GM23338 (cell line): ENCODE data around the gene TBC1D5. TPM values are rescaled to one million over a fixed set of nuclear protein-coding genes. Genes with fewer than 3 reads are reported as not detected.

Experiments used
- ATAC-seq: fragments of 200-7000 bp; cut with Tn5 transposase; 3 replicates; pipeline ENCODE4 v1.9.1; 2020
- DNase-seq: peaks from one replicate; pipeline ENCODE4 v3.0.0-alpha.2; 2015; ENCODE audit warnings: low spot score
- H2AFZ ChIP-seq: fragments of 200-600 bp; sonication (generic); 2 replicates; pipeline ENCODE4 v1.8.0; 2016; ENCODE audit warnings: antibody characterized with exemption, mild to moderate bottlenecking, moderate library complexity
- H3F3A ChIP-seq: fragments of 200-600 bp; sonication (generic); replicated peaks from 2 replicates; pipeline ENCODE4 v1.8.0; 2017; ENCODE audit warnings: antibody characterized with exemption, mixed run types, low read depth
- H3K27ac ChIP-seq: fragments of 200-600 bp; sonication (generic); 2 replicates; pipeline ENCODE4 v1.6.1; 2016; ENCODE audit warnings: low read depth
- H3K27me3 ChIP-seq: fragments of 200-600 bp; sonication (generic); 2 replicates; pipeline ENCODE4 v1.8.0; 2016; ENCODE audit warnings: mild to moderate bottlenecking, mixed run types, moderate library complexity; ENCODE audit not compliant: insufficient read depth
- H3K36me3 ChIP-seq: fragments of 200-600 bp; sonication (generic); 2 replicates; pipeline ENCODE4 v1.8.0; 2016; ENCODE audit warnings: mild to moderate bottlenecking; ENCODE audit not compliant: insufficient read depth
- H3K4me1 ChIP-seq: fragments of 200-600 bp; sonication (generic); 2 replicates; pipeline ENCODE4 v1.8.0; 2016; ENCODE audit warnings: mild to moderate bottlenecking, moderate library complexity; ENCODE audit not compliant: insufficient read depth
- H3K4me2 ChIP-seq: fragments of 200-600 bp; sonication (generic); 2 replicates; pipeline ENCODE4 v1.7.1; 2017; ENCODE audit warnings: mixed run types
- H3K4me3 ChIP-seq: fragments of 200-600 bp; sonication (generic); 2 replicates; pipeline ENCODE4 v1.6.1; 2016; ENCODE audit warnings: mixed run types
- H3K79me2 ChIP-seq: fragments of 200-600 bp; sonication (generic); replicated peaks from 2 replicates; pipeline ENCODE4 v1.8.0; 2017; ENCODE audit warnings: mild to moderate bottlenecking; ENCODE audit not compliant: insufficient read depth
- H3K9me2 ChIP-seq: fragments of 200-600 bp; sonication (generic); 2 replicates; pipeline ENCODE4 v1.8.0; 2017; ENCODE audit not compliant: insufficient read depth
- H4K20me1 ChIP-seq: fragments of 200-600 bp; sonication (generic); replicated peaks from 2 replicates; pipeline ENCODE4 v1.8.0; 2017; ENCODE audit warnings: mild to moderate bottlenecking; ENCODE audit not compliant: insufficient read depth
- H3K27ac Mint-ChIP-seq: 2 replicates; pipeline ENCODE4 v1.8.0; 2020; ENCODE audit warnings: inconsistent platforms, mild to moderate bottlenecking, moderate library complexity, mixed read lengths
- H3K27me3 Mint-ChIP-seq: 3 replicates; pipeline ENCODE4 v1.8.0; 2022; ENCODE audit warnings: low read depth, mild to moderate bottlenecking, moderate library complexity, mixed read lengths, inconsistent platforms; ENCODE audit not compliant: insufficient read depth, poor library complexity
- H3K36me3 Mint-ChIP-seq: 3 replicates; pipeline ENCODE4 v1.8.0; 2021; ENCODE audit warnings: low read depth, mild to moderate bottlenecking, inconsistent platforms, moderate library complexity, mixed read lengths
- H3K4me1 Mint-ChIP-seq: 3 replicates; pipeline ENCODE4 v1.8.0; 2020; ENCODE audit warnings: mild to moderate bottlenecking, inconsistent platforms, mixed read lengths
- H3K4me3 Mint-ChIP-seq: 3 replicates; pipeline ENCODE4 v1.8.0; 2021; ENCODE audit warnings: moderate library complexity, mild to moderate bottlenecking, inconsistent platforms, mixed read lengths
- H3K9me3 Mint-ChIP-seq: 3 replicates; pipeline ENCODE4 v1.8.0; 2020; ENCODE audit warnings: moderate library complexity, mild to moderate bottlenecking, inconsistent platforms, mixed read lengths
- CREB1 ChIP-seq: fragments of 250-450 bp; sonication (Bioruptor Pico); IDR thresholded peaks from 2 replicates; pipeline ENCODE4 v1.5.0; 2020; ENCODE audit warnings: low read depth, mild to moderate bottlenecking, moderate library complexity
- EZH2 ChIP-seq: fragments of 200-600 bp; sonication (generic); IDR thresholded peaks from one replicate; pipeline ENCODE4 v1.8.0; 2017; ENCODE audit warnings: antibody characterized with exemption, mild to moderate bottlenecking, low read depth; ENCODE audit not compliant: unreplicated experiment
- EZH2phosphoT487 ChIP-seq: fragments of 200-600 bp; sonication (generic); IDR thresholded peaks from one replicate; pipeline ENCODE4 v1.8.1; 2018; ENCODE audit warnings: antibody characterized with exemption; ENCODE audit not compliant: unreplicated experiment
- JUNB ChIP-seq: IDR thresholded peaks from one replicate; pipeline ENCODE4 v1.6.1; 2016; ENCODE audit warnings: antibody characterized with exemption; ENCODE audit not compliant: unreplicated experiment
- NANOG ChIP-seq: IDR thresholded peaks from 2 replicates; pipeline ENCODE4 v1.6.1; 2016; ENCODE audit warnings: antibody characterized with exemption, borderline replicate concordance
- POLR2AphosphoS5 ChIP-seq: IDR thresholded peaks from 2 replicates; pipeline ENCODE4 v1.6.1; 2016; ENCODE audit warnings: antibody characterized with exemption, low read depth
- REST ChIP-seq: IDR thresholded peaks from one replicate; pipeline ENCODE4 v1.6.1; 2018; ENCODE audit warnings: antibody characterized with exemption; ENCODE audit not compliant: unreplicated experiment
- STAT1 ChIP-seq: IDR thresholded peaks from one replicate; pipeline ENCODE4 v1.6.1; 2016; ENCODE audit warnings: antibody characterized with exemption; ENCODE audit not compliant: unreplicated experiment
- ZNF114 ChIP-seq: fragments of 250-450 bp; sonication (Bioruptor Pico); IDR thresholded peaks from 2 replicates; pipeline ENCODE4 v1.5.0; 2020; ENCODE audit warnings: mild to moderate bottlenecking, moderate library complexity
- ZNF331 ChIP-seq: fragments of 250-450 bp; sonication (Bioruptor Pico); IDR thresholded peaks from 2 replicates; pipeline ENCODE4 v1.5.0; 2020; ENCODE audit warnings: low read depth, mild to moderate bottlenecking, moderate library complexity
- polyA plus RNA-seq: library from polyadenylated mRNA; unstranded; fragments of >200 nt; fragmentation: Nextera tagmentation; extraction: Ambion mirVana; gene quantifications from 2 replicates; pipeline ENCODE4 v1.2.1, GENCODE V29; 2016
- total RNA-seq: library from RNA; depleted of rRNA; stranded (reverse); fragments of >200 nt; shearing (Covaris generic); gene quantifications from 2 replicates; pipeline ENCODE4 v1.2.3, GENCODE V29; 2014
- TF ChIP-seq, protein P1 (sequence below), 2 experiments: fragments of 200-600 bp in 1 of 2; sonication (generic) in 1 of 2; conservative IDR thresholded peaks; 2 replicates each; pipeline versions ENCODE4 v1.5.1 to v1.6.1; 2016 to 2017; ENCODE audit warnings: antibody characterized with exemption in 2 of 2, low read depth in 2 of 2, mild to moderate bottlenecking in 2 of 2, moderate library complexity in 1 of 2
- TF ChIP-seq, protein P2 (sequence below): IDR thresholded peaks from 2 replicates; pipeline ENCODE4 v1.6.1; 2016; ENCODE audit warnings: antibody characterized with exemption

Gene TBC1D5
- total and polyA plus RNA-seq, 2 experiments from 2014 or later: 21.8 to 48.1 TPM

DNA sequence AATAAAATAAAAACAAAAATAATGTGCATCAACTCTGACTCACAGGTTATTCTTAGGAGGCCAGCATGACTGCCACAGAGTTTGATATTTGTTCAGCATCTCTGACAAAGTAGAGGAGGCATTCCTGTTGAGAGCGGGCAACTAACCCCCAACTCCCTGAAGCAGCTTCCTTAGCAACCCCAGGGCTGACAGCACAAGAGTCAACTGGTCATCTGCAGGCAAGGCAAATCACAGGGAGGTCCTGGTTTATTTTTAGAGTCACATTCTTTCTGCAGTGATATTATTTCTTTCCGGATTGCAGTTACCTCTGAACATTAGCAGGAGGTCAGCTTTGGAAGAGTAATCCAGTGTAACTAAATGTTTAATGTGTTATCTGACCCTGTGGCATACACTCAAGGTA lies 584.7 kb downstream of the TBC1D5 start:
- no peaks in the 10 kb centered on the region for H3K27me3 ChIP-seq
- ATAC-seq (no peak), DNase-seq (no peak)
- H3K4me2 ChIP-seq: no peak overlapping the region
- no peaks in the 10 kb centered on the region for H4K20me1 ChIP-seq
- Mint-ChIP-seq H3K4me1 (no peaks in the 10 kb centered on the region; the same call in 2 of the 3 replicates), H3K27ac (no peak overlapping the region), H3K9me3 (no peaks in the 10 kb centered on the region), H3K4me3 (no peak overlapping the region), H3K36me3 (peaks cover 20% of the 10 kb centered on the region), H3K27me3 (peaks cover 3% of the 10 kb centered on the region)
- H3K36me3 ChIP-seq: no peaks in the 10 kb centered on the region
- no peaks in the 10 kb centered on the region for H3K79me2 ChIP-seq
- no peak overlapping the region for H2AFZ ChIP-seq
- H3K4me3 ChIP-seq: no peak overlapping the region
- H3K9me2 ChIP-seq: 0 out of 2 replicates have a peak, but pooled peaks cover 6% of the 10 kb centered on the region
- no peaks in the 10 kb centered on the region for H3K4me1 ChIP-seq
- no peaks in the 10 kb centered on the region for H3F3A ChIP-seq
- no peak overlapping the region for H3K27ac ChIP-seq
- TF ChIP-seq POLR2AphosphoS5 (no peak), REST (no peak), JUNB (no peak), NANOG (no peak), CREB1 (no peak), STAT1 (no peak), EZH2phosphoT487 (no peak), ZNF114 (CRISPR knock-in tag) (no peak), EZH2 (no peak), ZNF331 (no peak)
- TF ChIP-seq, protein P1, sequence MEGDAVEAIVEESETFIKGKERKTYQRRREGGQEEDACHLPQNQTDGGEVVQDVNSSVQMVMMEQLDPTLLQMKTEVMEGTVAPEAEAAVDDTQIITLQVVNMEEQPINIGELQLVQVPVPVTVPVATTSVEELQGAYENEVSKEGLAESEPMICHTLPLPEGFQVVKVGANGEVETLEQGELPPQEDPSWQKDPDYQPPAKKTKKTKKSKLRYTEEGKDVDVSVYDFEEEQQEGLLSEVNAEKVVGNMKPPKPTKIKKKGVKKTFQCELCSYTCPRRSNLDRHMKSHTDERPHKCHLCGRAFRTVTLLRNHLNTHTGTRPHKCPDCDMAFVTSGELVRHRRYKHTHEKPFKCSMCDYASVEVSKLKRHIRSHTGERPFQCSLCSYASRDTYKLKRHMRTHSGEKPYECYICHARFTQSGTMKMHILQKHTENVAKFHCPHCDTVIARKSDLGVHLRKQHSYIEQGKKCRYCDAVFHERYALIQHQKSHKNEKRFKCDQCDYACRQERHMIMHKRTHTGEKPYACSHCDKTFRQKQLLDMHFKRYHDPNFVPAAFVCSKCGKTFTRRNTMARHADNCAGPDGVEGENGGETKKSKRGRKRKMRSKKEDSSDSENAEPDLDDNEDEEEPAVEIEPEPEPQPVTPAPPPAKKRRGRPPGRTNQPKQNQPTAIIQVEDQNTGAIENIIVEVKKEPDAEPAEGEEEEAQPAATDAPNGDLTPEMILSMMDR (conservative IDR thresholded peaks at IDR 0.05; ENCODE audit: low read depth in 2 of 2): no peak
- TF ChIP-seq, protein P2, sequence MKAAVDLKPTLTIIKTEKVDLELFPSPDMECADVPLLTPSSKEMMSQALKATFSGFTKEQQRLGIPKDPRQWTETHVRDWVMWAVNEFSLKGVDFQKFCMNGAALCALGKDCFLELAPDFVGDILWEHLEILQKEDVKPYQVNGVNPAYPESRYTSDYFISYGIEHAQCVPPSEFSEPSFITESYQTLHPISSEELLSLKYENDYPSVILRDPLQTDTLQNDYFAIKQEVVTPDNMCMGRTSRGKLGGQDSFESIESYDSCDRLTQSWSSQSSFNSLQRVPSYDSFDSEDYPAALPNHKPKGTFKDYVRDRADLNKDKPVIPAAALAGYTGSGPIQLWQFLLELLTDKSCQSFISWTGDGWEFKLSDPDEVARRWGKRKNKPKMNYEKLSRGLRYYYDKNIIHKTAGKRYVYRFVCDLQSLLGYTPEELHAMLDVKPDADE: no peak
